Stimulated activated CD4-positive, alpha-beta T cell treated with anti-CD3 and anti-CD28 coated beads, Interleukin-15, amount 100 ng/mL, for 24 hours (primary cell): ENCODE results near the gene FGF5.
"Not testable (repeated sequence)": the region's sequence is repeated elsewhere in the genome, so short reads cannot be mapped to it uniquely, and the experiment has no call there.

Experiments used
- DNase-seq: peaks from one replicate; pipeline ENCODE4 v3.0.0-alpha.2; 2020

Gene FGF5

DNA sequence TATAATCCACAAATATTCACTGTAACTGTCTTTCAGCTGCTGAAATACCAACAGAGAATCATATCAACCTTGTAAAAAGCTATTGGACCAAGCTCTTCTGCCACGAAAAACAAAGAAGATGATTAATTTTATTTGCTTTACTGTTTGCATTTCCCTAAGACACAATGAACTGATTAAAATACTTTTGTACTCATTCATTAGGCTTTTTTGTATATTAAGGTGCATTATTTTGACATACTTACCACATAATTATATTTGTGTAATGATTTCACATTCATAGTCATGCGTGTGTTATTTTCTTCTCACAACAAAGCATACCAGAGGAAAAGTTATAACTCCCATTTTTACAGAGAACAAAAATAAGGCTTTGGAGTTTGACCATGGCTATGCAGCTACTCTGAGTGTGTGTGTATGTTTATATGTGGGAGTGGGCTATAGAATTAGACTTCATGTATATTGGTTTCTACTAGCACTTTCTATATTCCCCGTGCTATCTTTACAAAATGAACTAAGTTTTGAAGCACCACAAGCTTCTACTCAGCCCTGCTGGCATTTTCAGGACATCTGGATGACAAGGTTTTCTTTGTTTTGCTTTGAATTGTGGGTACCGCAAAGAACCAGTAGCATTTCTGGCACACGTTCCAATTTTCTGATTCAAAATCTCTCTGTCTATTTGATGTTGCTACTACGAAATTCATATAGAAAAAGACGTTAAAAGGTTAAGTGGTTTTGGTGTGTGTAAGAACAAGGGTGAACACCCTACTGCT is 11.0 kb upstream of the FGF5 start:
- DNase-seq, result no peak

DNA sequence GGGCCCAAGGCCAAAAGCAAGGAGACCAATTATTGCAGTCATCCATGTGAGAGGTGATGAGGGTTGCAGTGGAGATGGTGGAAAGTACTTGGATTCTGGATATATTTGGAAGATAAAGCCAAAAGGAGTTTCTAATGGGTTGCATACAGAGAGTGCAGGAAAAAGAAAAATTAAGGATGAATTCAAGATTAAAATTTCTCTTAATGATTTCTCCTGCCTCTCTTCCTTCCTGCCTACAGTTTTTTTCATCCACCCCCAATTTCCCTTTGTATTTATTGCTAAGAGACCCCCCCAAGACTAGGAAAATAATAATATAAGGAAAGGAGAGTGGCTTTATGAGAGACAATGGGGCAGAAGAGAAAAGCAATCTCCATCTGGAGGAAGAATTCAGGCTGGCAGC is 8.6 kb upstream of the FGF5 start:
- no peak for DNase-seq

DNA sequence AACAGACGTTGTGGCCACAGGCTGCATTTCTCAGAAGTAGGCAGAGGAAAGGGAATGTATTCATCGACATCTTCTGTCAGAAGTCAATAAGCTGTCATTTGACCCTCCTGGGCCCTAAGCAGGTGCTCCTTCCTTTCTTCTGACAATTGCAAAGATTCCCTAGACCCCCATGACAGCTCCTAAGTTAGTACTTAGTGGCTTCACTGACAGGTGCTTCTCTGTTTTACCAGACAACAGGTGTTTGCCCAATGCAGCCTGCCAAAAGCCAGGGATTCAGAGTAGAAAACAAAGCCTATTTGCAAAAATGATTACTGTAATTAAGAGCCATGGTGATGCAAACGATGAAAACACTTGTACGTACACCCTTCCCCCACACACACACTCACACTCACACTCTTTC is 7.5 kb upstream of the FGF5 start:
- no peak for DNase-seq

DNA sequence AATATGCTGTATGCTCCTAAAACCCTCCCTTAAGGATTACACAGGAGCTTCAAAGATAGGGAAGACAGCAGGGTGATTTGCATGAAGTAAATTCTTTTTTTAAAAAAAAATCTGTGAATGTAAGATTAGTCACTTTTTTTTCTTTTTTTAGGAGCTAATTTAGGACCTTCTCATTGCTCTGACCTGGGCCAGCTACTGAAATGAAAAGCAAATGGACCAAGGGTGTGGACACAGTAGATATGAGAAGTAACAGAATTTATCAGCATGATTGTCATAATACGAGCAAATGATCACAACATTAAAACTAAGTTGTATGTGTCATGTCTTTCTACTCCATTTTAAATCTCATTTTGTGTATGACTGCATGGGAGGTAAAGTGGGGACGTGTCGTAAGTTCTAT is 6.6 kb upstream of the FGF5 start:
- no peak for DNase-seq

DNA sequence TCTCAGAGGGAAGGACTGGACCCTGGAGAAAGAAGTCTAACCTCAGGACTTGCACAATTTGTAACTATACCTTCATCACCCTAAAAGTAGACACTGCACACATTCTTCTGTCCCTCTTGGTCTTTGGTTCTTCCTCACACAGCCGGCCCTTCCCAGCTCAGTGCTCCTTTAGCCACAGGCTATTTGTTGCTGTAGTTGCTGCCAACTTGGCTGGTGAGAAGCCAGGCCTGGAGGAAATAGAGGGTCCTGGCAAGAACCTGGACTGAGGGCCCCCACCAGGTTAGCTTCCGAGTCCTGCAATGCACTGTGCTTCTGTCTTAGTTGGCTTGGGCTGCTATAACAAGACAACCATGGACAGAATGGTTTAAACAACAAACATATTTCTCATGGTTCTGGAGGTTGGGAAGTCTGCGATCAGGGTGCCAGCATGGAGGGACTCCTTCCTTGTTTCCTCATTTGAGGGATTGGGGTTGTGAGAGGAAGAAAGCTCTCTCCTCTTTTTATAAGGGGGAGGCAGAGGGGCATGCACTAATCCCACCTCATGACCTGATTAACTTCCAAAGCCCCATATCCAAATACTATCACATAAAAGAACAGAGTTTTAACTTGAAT is 4.4 kb upstream of the FGF5 start:
- DNase-seq, result no peak

DNA sequence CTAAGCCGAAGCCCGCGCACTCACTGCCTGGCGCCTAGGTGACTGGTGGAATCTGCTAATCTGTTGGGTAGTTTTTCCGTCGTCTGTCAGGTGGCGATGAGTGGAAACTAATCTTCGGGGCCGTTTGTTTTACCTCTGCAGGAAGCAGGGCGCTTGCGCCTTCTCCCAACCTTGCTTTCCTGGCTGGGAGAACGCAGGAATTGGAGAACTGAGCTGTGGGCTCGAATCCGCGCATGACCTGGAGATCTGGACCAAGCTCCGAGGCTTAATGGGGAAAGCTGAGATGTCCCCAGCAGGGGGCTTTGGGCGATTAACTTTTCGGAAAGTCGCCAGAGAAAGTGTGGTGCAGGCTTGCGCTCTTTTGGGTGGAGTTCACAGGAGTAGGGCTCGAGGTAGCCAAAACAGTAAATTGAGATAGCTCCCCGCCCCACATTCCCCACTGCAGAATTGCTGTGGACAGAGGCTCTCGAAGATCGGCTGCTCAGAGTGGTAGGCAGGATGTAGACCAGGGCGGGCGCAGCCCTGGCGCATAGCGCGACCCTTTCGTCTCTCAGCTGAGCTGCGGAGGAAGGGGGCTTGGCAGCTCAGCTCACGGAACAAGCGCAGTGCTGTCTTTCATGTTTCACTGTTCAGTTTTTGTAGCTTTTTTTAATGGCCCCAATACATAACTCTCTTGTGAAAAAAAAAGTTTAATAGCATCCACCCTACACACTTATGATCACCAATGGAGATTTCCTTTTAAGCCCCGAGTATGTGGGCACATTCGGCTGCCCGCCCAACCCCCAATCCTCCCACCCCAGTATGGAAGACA is 2.7 kb upstream of the FGF5 start:
- no peak for DNase-seq

DNA sequence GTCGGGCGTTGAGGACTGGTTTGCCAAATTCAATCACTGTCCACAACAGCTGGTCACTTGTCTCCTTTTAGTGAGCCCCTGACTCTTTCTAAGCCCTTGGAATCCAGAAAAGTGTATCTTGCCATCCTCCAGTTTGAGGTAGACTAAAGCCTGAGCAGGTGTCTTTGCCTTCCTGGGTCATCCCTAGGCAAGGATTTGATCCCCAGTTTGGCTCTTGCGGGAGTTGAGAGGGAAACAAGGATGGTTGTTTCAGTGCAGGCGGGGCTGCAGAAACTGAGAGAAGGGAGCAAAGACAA is 2.2 kb upstream of the FGF5 start:
- DNase-seq, result no peak

DNA sequence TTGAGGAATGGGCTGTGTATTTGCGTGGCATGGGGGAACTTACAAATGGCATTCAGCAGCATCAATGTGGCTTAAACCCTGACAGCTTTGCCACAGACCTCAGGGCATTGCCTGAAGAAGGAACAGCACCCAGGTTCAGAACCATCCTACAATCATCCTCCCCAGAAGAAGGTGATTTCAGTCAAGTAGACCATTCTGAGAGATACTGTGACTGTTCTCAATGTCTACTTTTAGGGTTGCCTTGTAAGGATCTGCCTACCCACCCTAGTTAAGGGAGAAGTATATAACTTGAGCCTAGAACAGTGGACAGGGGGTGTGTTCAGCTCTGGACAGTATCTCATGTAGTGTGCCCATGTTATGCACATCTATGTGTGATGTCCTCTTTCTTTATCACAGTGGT is 1.6 kb upstream of the FGF5 start:
- no peak for DNase-seq

DNA sequence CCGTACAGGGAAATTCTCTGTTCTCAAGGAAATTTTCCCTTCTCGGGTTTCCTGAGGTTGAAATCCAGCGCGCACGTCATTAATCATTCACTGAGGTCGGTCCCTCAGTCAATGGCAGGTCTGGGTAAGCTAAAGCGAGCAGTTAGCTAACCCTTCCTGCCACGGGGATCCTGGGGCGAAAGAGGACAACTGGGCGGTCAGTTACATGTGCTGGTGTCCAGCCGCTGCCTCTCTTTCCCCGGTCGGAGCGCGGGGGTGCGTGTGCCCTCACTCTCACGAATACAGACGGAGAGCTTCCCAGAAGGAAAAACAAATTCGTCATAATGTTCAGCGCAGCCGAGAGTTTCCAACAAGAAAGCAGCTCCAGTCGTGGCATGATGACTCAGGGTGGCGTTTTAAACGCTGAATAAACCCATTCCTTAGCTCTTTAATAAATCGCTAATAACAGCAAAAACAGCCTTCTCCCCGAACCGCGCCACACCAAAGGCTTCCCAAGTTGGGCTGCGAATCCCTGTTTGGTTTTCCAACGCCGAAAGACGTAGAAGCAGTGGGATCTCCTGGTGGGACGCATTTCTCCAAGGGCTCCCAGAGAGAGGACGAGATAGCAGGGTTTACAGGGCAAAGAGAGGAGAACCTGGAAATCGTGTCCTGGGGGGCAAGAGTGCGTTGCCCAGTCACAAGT is 752 bp upstream of the FGF5 start:
- no peak for DNase-seq

DNA sequence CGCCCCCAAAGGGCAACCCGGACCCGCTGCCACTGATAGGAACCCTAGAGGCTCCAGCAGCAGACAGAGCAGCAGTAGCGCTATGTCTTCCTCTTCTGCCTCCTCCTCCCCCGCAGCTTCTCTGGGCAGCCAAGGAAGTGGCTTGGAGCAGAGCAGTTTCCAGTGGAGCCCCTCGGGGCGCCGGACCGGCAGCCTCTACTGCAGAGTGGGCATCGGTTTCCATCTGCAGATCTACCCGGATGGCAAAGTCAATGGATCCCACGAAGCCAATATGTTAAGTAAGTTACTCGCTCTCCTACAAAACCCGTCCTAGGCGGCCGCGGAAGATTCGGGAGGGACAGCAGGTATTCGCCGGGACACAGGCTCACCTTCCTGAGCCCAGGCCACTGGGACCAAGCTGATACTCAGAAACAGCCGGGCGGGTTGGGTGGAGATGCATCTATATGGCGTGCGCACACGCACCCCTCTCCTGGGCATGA is 477 bp downstream of the FGF5 start:
- DNase-seq, result peak; percentile 18

DNA sequence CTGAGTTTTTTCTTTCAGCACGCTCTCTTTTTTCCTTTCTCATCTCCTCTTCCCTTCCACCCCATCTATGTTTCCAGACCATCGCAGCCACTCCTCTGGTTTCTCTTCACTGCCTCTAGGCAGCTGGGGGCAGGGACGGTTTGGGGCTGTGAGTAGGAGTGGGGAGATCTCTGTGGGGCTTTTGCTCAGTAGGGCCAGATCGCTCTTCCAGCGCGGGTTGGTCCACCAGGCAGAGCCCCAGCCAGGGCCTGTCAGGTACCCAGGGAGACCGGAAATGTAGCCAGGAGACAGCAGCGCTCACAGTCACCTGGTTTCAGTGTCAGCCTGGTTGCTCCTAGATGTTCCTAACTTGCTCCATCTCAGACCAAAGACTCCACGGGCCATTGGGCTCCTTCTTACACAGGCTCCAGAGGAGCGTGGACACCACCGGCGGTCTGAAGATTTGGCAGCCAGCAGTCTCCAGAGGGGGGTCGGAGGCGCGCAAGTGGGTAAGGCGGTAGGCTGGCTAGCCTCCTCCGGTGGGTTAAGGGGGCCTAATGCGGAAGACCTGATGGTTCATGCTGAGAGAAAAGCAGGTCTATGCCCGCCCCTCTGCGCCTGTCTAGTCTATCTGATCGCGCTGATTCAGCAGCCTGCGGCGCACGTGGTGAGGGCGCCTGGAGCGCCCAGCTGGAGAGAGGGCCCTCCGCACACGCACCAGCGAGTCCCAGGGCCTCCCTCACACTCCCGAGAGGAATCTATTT is 1.8 kb downstream of the FGF5 start:
- peak; percentile 16 for DNase-seq

DNA sequence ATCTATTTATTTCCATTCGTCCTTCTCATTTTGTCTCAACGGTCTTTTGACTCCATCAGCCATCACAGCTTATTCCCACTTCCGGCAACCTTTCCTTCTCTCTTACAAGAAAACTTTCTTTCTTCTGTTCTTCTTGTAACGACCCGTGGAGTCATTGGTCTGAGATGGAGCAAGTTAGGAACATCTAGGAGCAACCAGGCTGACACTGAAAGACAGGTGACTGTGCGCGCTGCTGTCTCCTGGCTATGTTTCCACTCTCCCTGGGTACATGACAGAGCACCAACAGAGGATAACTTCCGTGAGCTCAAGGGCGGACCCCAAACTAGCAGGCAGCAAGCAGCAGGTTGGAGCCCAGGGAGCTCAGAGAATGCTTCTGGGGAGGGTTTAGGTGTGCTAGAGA is 2.5 kb downstream of the FGF5 start:
- DNase-seq, result no peak

DNA sequence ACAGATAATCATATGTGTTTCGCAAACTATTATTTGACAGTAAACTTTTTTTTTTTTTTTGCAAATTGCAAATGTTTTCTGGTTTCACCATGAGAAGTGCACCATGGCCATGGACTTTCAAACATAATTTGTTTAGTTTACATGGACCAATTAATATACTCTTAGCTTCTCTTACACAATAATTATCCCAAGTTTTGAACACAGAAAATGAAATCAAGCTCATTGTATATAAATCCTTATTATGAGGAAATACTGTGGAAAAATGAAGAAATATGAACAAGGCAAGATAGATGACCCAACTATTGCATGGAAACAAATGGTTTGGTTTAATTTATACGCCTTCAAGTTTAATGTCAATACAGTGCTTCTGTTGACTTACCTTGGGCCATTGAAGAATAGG is 3.9 kb downstream of the FGF5 start:
- no peak for DNase-seq

DNA sequence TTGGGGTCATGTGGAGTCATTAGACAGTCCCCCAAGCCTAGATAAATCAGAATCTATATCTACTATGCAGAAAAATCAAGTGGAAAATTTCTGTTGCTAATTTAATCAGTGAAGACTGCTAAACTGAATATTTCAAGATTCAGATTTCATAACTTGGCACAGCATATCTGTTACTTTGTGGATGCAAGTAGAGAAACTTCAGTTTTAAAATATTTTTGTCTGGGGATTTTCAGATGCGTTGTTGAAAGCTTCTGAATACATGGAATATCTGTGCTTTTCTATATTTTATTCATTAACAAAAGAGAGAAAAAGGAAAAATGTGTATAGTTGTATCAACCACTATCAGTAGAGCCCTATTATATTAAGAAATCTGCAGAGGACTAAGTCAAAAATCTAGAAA is 4.4 kb downstream of the FGF5 start:
- DNase-seq, result no peak

DNA sequence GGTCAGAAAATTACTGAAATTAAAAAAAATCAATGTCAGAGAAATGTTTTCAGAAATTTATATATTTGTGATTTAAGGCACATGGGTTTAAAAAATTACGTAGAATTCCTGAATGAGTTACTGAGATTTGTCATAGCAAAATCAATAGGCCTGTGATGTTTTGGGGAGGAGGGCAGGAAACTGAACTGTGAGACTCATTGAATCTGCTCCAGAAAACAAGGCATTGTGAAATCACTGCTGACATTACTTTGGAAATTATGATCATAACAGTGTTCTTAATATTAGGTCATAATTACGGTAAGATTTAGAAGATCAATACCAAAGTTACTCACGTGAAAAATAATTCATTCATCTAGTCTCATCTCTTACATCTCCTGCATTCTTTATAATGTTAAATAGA is 5.3 kb downstream of the FGF5 start:
- no peak for DNase-seq

DNA sequence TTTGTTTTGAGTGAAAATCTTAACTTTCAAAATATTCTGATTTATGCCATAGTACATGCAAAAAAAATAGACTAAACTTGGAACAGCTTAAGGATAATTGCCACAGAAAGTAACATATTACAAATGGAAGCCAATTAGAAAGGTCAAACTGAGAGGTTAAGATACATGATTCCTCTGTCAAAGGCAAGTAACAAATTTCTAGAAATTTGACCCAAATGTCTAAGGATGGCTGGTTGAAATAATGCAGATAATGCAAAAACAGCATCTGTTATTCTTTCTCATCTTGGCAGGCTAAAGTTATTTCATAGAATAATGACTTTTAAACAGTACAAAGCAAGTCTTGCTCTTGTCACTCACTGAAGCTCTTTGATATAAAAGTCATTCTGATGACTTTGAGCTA is 10.5 kb downstream of the FGF5 start:
- no peak for DNase-seq

DNA sequence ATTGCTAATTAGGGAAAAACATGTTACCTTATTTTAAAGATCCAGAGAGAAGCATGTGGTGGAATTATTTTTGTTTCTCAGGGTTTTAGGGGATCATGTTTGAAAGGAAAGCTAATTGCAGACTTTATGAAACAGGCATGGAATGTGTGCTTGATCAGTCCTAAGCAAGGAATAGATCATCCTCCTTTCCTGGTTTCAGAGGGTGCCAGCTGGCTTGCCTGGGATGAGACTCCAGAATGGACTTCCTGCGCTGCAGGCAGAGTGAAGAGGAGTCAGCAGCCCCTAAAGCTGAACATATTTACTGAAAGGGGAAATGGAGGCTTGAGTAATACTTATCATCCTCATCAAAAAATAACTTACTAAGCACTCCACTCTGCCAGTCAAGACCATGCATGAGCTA is 13.3 kb downstream of the FGF5 start:
- DNase-seq, result no peak

DNA sequence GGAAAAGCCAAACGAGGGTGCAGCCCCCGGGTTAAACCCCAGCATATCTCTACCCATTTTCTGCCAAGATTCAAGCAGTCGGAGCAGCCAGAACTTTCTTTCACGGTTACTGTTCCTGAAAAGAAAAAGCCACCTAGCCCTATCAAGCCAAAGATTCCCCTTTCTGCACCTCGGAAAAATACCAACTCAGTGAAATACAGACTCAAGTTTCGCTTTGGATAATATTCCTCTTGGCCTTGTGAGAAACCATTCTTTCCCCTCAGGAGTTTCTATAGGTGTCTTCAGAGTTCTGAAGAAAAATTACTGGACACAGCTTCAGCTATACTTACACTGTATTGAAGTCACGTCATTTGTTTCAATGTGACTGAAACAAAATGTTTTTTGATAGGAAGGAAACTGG is 20.0 kb downstream of the FGF5 start:
- no peak for DNase-seq

DNA sequence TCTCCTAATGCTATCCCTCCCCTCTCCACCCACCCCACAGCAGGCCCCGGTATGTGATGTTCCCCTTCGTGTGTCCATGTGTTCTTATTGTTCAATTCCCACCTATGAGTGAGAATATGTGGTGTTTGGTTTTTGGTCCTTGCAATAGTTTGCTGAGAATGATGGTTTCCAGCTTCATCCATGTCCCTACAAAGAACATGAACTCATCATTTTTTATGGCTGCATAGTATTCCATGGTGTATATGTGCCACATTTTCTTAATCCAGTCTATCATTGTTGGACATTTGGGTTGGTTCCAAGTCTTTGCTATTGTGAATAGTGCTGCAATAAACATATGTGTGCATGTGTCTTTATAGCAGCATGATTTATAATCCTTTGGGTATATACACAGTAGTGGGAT is 24.2 kb downstream of the FGF5 start:
- not testable (repeated sequence) for DNase-seq

DNA sequence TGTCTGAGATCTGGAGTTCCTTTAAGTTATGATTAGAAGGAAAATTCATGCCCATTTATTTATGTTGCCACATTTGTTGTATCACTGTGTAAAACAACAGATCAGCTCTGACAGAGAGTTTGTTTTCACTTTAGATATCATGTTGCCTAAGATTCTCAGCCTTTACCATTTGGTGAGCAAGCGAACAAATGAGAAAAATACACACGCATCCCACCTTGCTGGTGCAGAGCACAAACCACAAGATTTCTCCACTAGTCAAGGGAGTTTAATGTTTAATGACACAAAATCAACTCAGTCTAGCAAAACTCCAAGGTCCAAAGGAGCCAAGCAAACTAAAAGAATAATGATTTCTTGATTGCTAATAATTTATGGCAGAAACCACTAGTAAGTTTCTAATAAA is 27.7 kb downstream of the FGF5 start:
- no peak for DNase-seq

DNA sequence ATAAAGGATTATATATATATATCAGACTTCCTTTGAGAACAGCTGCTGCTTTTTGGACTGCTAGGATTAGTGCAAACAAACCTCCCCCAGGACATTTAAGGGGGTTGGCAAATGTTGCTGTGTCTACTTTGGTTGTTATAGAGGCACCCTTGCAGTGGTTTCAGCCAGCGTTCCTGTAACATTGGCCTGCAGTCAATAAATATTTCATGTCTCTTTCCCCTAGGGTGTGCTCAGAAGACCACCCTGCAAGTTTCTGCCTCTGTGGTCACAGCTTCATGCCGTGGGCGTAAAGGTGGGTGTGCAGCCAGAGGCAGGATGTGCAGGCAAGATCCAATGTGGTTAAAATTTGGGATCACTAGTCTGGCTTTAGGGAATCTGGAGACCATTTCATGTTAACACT is 28.9 kb downstream of the FGF5 start:
- no peak for DNase-seq

DNA sequence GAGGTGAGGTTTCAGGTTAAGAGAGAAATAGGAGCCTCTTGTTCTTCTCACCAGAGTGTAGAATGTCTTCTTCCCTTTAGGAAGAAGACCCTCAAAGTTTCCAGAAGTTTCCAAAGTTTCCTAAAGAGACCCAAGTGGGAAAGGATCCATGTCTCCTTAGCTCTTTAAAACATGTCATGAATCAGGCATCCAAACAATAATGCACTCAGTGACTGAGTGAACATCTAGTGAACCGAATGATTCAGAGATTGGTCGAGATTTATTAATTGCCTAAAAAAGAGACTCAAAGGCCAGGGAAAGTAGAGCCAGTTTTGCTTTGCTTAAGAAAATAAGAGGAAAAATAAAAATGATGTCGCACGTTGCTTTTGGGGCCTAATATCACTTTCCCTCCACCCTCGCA is 29.4 kb downstream of the FGF5 start:
- DNase-seq, result no peak

DNA sequence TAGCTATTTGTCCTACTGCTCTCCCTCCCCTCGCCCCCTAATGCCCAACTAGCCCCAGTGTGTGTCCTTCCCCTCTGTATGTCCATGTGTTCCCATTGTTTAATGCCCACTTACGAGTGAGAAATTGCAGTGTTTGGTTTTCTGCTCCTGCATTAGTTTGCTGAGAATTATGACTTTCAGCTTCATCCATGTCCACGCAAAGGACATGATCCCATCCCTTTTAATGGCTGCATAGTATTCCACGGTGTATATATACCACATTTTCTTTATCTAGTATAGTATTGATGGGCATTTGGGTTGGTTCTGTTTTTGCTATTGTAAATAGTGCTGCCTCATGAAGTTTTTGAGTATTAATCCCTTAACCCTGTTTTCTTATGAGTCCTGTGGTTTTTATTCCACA is 35.4 kb downstream of the FGF5 start:
- DNase-seq, result no peak
